AG04449 (cell line): ENCODE data around the gene RTF2.
A peak's percentile ranks its signal among the peaks of the same experiment; 100 is the strongest.

Experiments
- CTCF ChIA-PET: fragments of 350-600 bp; formaldehyde crosslinking; extraction: SDS; loops from one replicate; lab custom pipeline; 2021; ENCODE audit warnings: antibody characterized with exemption; lab: Yijun Ruan, JAX
- POLR2A ChIA-PET: fragments of 400-600, 350-600 bp; formaldehyde crosslinking; extraction: SDS; loops from one replicate; lab custom pipeline; 2020; ENCODE audit warnings: antibody characterized with exemption, inconsistent platforms; lab: Yijun Ruan, JAX
- DNase-seq: peaks from one replicate; pipeline ENCODE4 v3.0.0-alpha.2; 2010; ENCODE audit warnings: low read depth, low spot score
- H3K4me3 ChIP-seq: 2 replicates; pipeline ENCODE4 v1.5.1; 2011; ENCODE audit warnings: low read depth, mild to moderate bottlenecking, control low read depth, low read length
- TF ChIP-seq, protein P1 (sequence below): IDR thresholded peaks from one replicate; pipeline ENCODE4 v1.5.1; 2011; ENCODE audit warnings: mild to moderate bottlenecking, moderate library complexity, low read length, control low read depth, inconsistent platforms; ENCODE audit not compliant: insufficient read depth; ENCODE audit errors: missing control alignments

RTF2 gene

DNA sequence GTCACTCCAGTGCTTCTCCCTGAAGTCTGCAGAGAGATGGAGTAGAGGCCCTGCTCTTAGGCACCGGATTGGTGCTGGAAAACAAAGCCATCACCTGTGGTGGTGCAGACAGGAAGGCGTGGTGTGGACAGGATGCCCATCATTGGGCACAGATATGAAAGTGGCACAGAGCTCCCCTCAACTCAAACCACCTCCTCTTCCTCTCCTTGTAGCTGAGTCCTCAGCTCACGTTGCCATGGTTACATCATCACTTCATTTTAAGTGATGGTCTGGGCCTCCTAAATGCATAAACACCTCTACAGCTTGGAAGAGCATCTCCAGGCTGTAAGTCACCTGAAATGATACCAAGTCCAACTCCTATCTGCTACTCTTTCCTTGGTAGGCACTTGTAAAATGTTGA is 8.0 kb upstream of the RTF2 start:
- POLR2A ChIA-PET = no interaction called here
- H3K4me3 ChIP-seq = no peak overlapping the region
- no peak for DNase-seq
- CTCF ChIA-PET = interaction anchor here (1.2 kb wide), 1 partner anchor 27 kb away, joined by 3 read pairs; no protein-coding TSS in a partner anchor
- TF ChIP-seq, protein P1, sequence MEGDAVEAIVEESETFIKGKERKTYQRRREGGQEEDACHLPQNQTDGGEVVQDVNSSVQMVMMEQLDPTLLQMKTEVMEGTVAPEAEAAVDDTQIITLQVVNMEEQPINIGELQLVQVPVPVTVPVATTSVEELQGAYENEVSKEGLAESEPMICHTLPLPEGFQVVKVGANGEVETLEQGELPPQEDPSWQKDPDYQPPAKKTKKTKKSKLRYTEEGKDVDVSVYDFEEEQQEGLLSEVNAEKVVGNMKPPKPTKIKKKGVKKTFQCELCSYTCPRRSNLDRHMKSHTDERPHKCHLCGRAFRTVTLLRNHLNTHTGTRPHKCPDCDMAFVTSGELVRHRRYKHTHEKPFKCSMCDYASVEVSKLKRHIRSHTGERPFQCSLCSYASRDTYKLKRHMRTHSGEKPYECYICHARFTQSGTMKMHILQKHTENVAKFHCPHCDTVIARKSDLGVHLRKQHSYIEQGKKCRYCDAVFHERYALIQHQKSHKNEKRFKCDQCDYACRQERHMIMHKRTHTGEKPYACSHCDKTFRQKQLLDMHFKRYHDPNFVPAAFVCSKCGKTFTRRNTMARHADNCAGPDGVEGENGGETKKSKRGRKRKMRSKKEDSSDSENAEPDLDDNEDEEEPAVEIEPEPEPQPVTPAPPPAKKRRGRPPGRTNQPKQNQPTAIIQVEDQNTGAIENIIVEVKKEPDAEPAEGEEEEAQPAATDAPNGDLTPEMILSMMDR = no peak

DNA sequence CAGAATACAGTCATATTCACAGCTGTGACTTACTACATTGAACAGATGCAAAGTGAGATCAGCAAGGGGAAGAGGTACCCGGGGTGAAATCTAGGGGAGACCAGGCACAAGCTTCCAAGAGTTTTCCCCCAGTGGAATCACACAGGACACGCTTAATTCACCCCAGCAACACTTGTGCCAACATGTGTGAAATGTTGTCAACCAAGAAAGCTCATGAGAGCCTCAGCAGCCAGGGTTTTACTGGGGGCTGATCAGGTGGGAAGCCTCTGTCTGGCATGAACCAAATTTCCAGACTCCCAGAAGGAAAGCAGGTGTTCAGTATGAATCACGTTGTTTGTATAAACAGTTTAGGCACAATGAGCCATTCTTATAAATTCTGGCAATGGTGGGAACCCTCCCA is 6.9 kb upstream of the RTF2 start:
- H3K4me3 ChIP-seq = no peak overlapping the region
- TF ChIP-seq, protein P1 = no peak
- CTCF ChIA-PET = interaction anchor here (1.2 kb wide), 1 partner anchor 28 kb away, joined by 3 read pairs; no protein-coding TSS in a partner anchor
- DNase-seq = no peak
- POLR2A ChIA-PET = no interaction called here

DNA sequence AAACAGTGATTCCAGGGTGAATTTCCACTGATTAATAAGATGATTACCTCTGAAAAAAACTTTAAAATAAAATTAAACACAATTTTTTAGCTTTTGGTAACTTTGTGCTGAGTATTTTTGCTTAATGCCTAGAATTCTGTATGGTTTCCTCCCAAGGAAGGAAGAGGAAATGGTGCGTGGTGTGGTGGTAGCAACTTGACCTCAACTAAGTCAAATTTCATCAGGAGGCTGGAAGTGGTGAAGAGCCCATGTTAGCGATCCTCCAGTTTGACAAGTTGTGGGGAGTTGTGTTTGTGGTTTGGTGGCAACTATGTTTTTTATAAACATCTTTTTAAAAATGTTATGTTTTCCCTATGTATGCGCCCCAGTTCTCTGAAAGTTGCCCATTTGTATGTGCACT is 5.0 kb upstream of the RTF2 start:
- TF ChIP-seq, protein P1 = no peak
- no peak for DNase-seq
- POLR2A ChIA-PET = no interaction called here
- CTCF ChIA-PET = interaction anchor here (0.8 to 1.2 kb wide), 2 partner anchors 16 to 70 kb away, joined by 3 read pairs; no protein-coding TSS in a partner anchor
- H3K4me3 ChIP-seq = no peak overlapping the region

DNA sequence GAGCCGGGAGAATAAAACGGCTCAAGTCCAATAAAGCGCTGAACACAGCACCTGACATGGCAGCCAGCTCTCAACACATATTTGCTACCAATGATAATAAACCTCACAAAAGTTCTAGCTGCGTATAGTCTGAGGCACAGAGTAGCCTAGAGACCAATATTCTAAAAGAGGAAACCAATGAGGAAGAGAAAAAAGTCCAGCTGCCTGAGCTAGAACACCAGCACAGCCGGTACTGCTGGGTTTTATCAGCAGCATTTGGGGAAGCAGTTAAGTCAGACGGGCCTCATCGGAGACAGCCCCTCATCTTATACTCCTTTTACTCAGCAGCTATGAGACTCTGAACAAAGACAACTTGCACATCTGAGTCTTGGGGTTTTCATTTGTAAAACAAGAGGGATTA is 2.4 kb upstream of the RTF2 start:
- CTCF ChIA-PET = interaction anchor here (1.1 kb wide), 1 partner anchor 68 kb away, joined by 4 read pairs; no protein-coding TSS in a partner anchor
- TF ChIP-seq, protein P1 = no peak

DNA sequence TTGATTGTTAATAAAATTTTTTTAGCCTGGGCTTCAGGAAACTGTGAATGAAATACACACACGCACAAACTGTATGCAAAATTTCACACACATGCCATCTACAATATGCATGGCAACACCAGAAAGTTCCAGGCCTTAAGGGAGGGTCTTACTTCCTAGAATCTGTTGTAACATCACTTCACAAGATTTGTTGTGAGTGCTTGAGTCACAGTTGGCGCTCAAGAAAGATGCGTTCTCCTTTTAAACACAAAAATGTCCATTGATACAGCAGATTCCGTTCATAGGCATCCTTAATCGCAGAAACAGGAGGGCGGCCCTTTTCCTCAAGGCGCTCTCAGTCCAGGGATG is 485 bp upstream of the RTF2 start:
- ChIA-PET CTCF (interaction anchor here (0.9 to 1.3 kb wide), 4 partner anchors 9 to 67 kb away, joined by 3 to 4 read pairs (median 3); no protein-coding TSS in a partner anchor), POLR2A (interaction anchor here (1.3 kb wide), 1 partner anchor 28 kb away, joined by 4 read pairs; no protein-coding TSS in a partner anchor)
- no peak for DNase-seq
- H3K4me3 ChIP-seq = peak overlapping the region; percentile 98
- TF ChIP-seq, protein P1 = no peak

More for the DNA sequence above, 2.4 kb upstream of the RTF2 start:
- POLR2A ChIA-PET = interaction anchor here (0.6 kb wide), 1 partner anchor 28 kb away, joined by 3 read pairs; no protein-coding TSS in a partner anchor
- H3K4me3 ChIP-seq = no peak overlapping the region
- DNase-seq = no peak

DNA sequence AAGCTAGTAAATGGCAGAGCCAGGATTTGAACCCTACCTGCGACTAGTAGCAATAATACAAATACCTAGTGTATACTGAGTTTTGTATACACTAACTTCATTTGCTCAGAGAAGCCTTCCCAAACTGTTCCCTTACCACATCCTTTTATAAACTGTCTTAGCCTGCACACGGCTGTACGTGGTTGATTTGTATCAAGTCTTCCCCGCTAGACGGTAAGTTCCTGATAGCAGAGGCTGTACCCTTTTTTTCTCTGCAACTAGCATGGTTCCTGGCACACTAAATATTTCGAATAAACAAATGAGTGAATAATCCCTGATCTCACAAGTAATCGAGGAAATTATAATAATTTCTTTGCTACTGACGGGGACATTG is 636 bp downstream of the RTF2 start:
- POLR2A ChIA-PET = interaction anchor here (0.6 to 1.3 kb wide), 2 partner anchors 29 to 63 kb away, joined by 3 to 4 read pairs; no protein-coding TSS in a partner anchor
- DNase-seq = no peak
- peak overlapping the region; percentile 98 for H3K4me3 ChIP-seq
- CTCF ChIA-PET = interaction anchor here (0.8 to 1.4 kb wide), 3 partner anchors 22 to 72 kb away, joined by 3 read pairs; no protein-coding TSS in a partner anchor
- TF ChIP-seq, protein P1 = no peak
